SK-N-SH (cell line): ENCODE results near the gene RHBDF2. TPM values are rescaled to one million over a fixed set of nuclear protein-coding genes. Genes with fewer than 3 reads are reported as not detected.

Experiments used
- CTCF ChIA-PET: fragments of 300-600, 350-600 bp; formaldehyde crosslinking; extraction: SDS; loops from one replicate; lab custom pipeline; 2021; lab: Yijun Ruan, JAX
- POLR2A ChIA-PET: fragments of 350-600 bp; sonication (Branson Sonifier 250); formaldehyde crosslinking; extraction: SDS; loops from one replicate; lab custom pipeline; 2020; ENCODE audit warnings: antibody characterized with exemption, inconsistent platforms; lab: Yijun Ruan, JAX
- DNase-seq: peaks from one replicate; pipeline ENCODE4 v3.0.0; 2012
- H2AFZ ChIP-seq: fragments of 200-600 bp; sonication (generic); 2 replicates; pipeline ENCODE4 v1.8.1; 2016; ENCODE audit warnings: antibody characterized with exemption, mild to moderate bottlenecking, low read depth
- H3F3A ChIP-seq: fragments of 200-600 bp; sonication (generic); replicated peaks from 2 replicates; pipeline ENCODE3; 2016; ENCODE audit warnings: antibody characterized with exemption, mild to moderate bottlenecking; ENCODE audit not compliant: insufficient read depth
- H3K27ac ChIP-seq, 2 experiments: fragments of 200-500 bp in 1 of 2; fragments of 200-600 bp in 1 of 2; sonication (Bioruptor generic) in 1 of 2; sonication (generic), shearing (Covaris generic) in 1 of 2; 2 replicates each; pipeline versions ENCODE4 v1.5.1 to v1.6.1; 2014 to 2016; ENCODE audit warnings: low read depth in 2 of 2, inconsistent platforms in 1 of 2, low read length in 1 of 2, mild to moderate bottlenecking in 1 of 2, mixed read lengths in 1 of 2
- H3K27me3 ChIP-seq: fragments of 200-600 bp; sonication (generic), shearing (Covaris generic); 2 replicates; pipeline ENCODE4 v1.6.1; 2016; ENCODE audit warnings: mixed run types; ENCODE audit not compliant: insufficient read depth
- H3K36me3 ChIP-seq, 2 experiments: fragments of 200-500 bp in 1 of 2; fragments of 200-600 bp in 1 of 2; sonication (Bioruptor generic) in 1 of 2; sonication (generic) in 1 of 2; replicated peaks in 1 of 2; 2 replicates each; pipeline versions ENCODE3 to v1.5.1; 2014 to 2016; ENCODE audit warnings: low read length in 1 of 2, mild to moderate bottlenecking in 1 of 2; ENCODE audit not compliant: insufficient read depth in 2 of 2, control insufficient read depth in 1 of 2
- H3K4me1 ChIP-seq, 2 experiments: fragments of 200-500 bp in 1 of 2; fragments of 200-600 bp in 1 of 2; sonication (Bioruptor generic) in 1 of 2; sonication (generic), shearing (Covaris generic) in 1 of 2; 2 replicates each; pipeline versions ENCODE4 v1.5.1 to v1.6.1; 2014 to 2016; ENCODE audit warnings: low read depth in 1 of 2, low read length in 1 of 2, mixed run types in 1 of 2; ENCODE audit not compliant: insufficient read depth in 2 of 2, control insufficient read depth in 1 of 2
- H3K4me2 ChIP-seq: fragments of 200-600 bp; sonication (generic), shearing (Covaris generic); 2 replicates; pipeline ENCODE4 v1.6.1; 2017; ENCODE audit warnings: mixed run types
- H3K4me3 ChIP-seq, 2 experiments: fragments of 200-500 bp in 1 of 2; fragments of 200-600 bp in 1 of 2; sonication (Bioruptor generic) in 1 of 2; sonication (generic), shearing (Covaris generic) in 1 of 2; 2 replicates each; pipeline versions ENCODE4 v1.5.1 to v1.8.1; 2014 to 2016; ENCODE audit warnings: low read depth in 2 of 2, inconsistent platforms in 1 of 2, low read length in 1 of 2, mild to moderate bottlenecking in 1 of 2, mixed read lengths in 1 of 2, moderate library complexity in 1 of 2
- H3K79me2 ChIP-seq: fragments of 200-600 bp; sonication (generic); 2 replicates; pipeline ENCODE4 v1.8.1; 2017; ENCODE audit warnings: mild to moderate bottlenecking; ENCODE audit not compliant: insufficient read depth
- H3K9ac ChIP-seq: fragments of 200-600 bp; sonication (generic); 2 replicates; pipeline ENCODE4 v1.6.1; 2017; ENCODE audit warnings: mixed run types
- H3K9me2 ChIP-seq: fragments of 200-600 bp; sonication (generic); 2 replicates; pipeline ENCODE4 v1.6.1; 2017; ENCODE audit warnings: mixed run types
- H3K9me3 ChIP-seq: fragments of 200-600 bp; sonication (generic); 2 replicates; pipeline ENCODE4 v1.6.1; 2017; ENCODE audit warnings: mixed run types, mild to moderate bottlenecking, moderate library complexity
- H4K20me1 ChIP-seq: fragments of 200-600 bp; sonication (generic); 2 replicates; pipeline ENCODE4 v1.6.1; 2017; ENCODE audit warnings: mild to moderate bottlenecking, mixed run types; ENCODE audit not compliant: insufficient read depth
- CHD2 ChIP-seq: fragments of 150-350 bp; IDR thresholded peaks from 2 replicates; pipeline ENCODE4 v1.6.1; 2018; ENCODE audit warnings: low read length; ENCODE audit not compliant: partially characterized antibody
- CTCF ChIP-seq: fragments of 200-600 bp; sonication (generic); IDR thresholded peaks from 2 replicates; pipeline ENCODE4 v1.6.1; 2017; ENCODE audit warnings: antibody characterized with exemption, mild to moderate bottlenecking, moderate library complexity
- EZH2phosphoT487 ChIP-seq: fragments of 200-600 bp; sonication (generic); IDR thresholded peaks from 2 replicates; pipeline ENCODE4 v1.6.1; 2017; ENCODE audit warnings: low read depth, mixed run types, mild to moderate bottlenecking, antibody characterized with exemption, moderate library complexity, borderline replicate concordance
- GATA2 ChIP-seq: sonication (generic); formaldehyde crosslinking; IDR thresholded peaks from 2 replicates; pipeline ENCODE4 v1.5.0; 2020; ENCODE audit warnings: mild to moderate bottlenecking, missing genetic modification reagents
- JUND ChIP-seq: IDR thresholded peaks from 2 replicates; pipeline ENCODE4 v1.4.0; 2012
- MAX ChIP-seq: IDR thresholded peaks from 2 replicates; pipeline ENCODE4 v1.4.0; 2012; ENCODE audit warnings: low read depth
- PBX3 ChIP-seq: IDR thresholded peaks from 2 replicates; pipeline ENCODE4; 2012
- POLR2AphosphoS5 ChIP-seq: IDR thresholded peaks from 2 replicates; pipeline ENCODE4 v1.6.1; 2012; ENCODE audit warnings: low read depth, low read length
- RAD21 ChIP-seq: IDR thresholded peaks from 2 replicates; pipeline ENCODE4 v1.6.1; 2012; ENCODE audit warnings: mild to moderate bottlenecking, low read length
- RCOR1 ChIP-seq: fragments of 150-350 bp; IDR thresholded peaks from 2 replicates; pipeline ENCODE4 v1.6.1; 2017; ENCODE audit warnings: antibody characterized with exemption, low read length
- REST ChIP-seq: IDR thresholded peaks from 2 replicates; pipeline ENCODE4 v1.6.1; 2012; ENCODE audit warnings: mild to moderate bottlenecking, low read depth, low read length, moderate library complexity
- RFX5 ChIP-seq: IDR thresholded peaks from 2 replicates; pipeline ENCODE4 v1.6.1; 2012; ENCODE audit warnings: mild to moderate bottlenecking, improper control_type of control experiment, low read length
- TAF1 ChIP-seq: IDR thresholded peaks from 2 replicates; pipeline ENCODE4 v1.6.1; 2012; ENCODE audit warnings: low read depth, mild to moderate bottlenecking, low read length, moderate library complexity, borderline replicate concordance
- TCF12 ChIP-seq: IDR thresholded peaks from 2 replicates; pipeline ENCODE4 v1.4.0; 2012
- TEAD4 ChIP-seq: IDR thresholded peaks from 2 replicates; pipeline ENCODE4 v1.4.0; 2012; ENCODE audit warnings: mild to moderate bottlenecking, borderline replicate concordance; ENCODE audit not compliant: insufficient read depth
- ZBTB33 ChIP-seq: IDR thresholded peaks from 2 replicates; pipeline ENCODE4 v1.4.0; 2012; ENCODE audit warnings: low read depth, borderline replicate concordance
- WGBS: methylation state at CpG from one replicate; pipeline ENCODE4 v1.1.6; 2017; ENCODE audit warnings: low lambda C conversion rate; 5-methylcytosine and 5-hydroxymethylcytosine counted together
- polyA plus RNA-seq, 3 experiments: library from polyadenylated mRNA; depleted of rRNA; stranded (reverse); fragments of >200 nt; gene quantifications; 2 replicates each; pipeline ENCODE4 v1.2.3, GENCODE V29; 2012

RHBDF2 gene
- polyA plus RNA-seq, 1 of the 3 experiments (the other 2 are of a cell fraction): 16.1 TPM

GRCh38 chr17:76513306-76513692 is 12.1 kb upstream of the RHBDF2 start:
- Histone ChIP-seq H4K20me1 (no peaks in the 10 kb centered on the region), H3K9me2 (no peaks in the 10 kb centered on the region), H3K79me2 (no peaks in the 10 kb centered on the region), H3K4me2 (no peak overlapping the region)
- TF ChIP-seq GATA2 (CRISPR knock-in tag) (no peak), ZBTB33 (no peak), CHD2 (no peak), TCF12 (no peak), JUND (no peak), MAX (no peak), CTCF (no peak)
- TF ChIP-seq, all 33 proteins: peak for 0
- Histone ChIP-seq H3K36me3 (no peaks in the 10 kb centered on the region), H3K9ac (no peak overlapping the region), H3F3A (no peaks in the 10 kb centered on the region), H3K27me3 (peaks cover 17% of the 10 kb centered on the region; the same call in 1 of the 2 replicates), H3K27ac (no peak overlapping the region), H3K9me3 (no peaks in the 10 kb centered on the region), H3K4me3 (no peak overlapping the region), H2AFZ (no peak overlapping the region), H3K4me1 (peaks cover 0 to 6% of the 10 kb centered on the region in 2 experiments; a peak in 1 of 4 replicates)
- CTCF ChIA-PET: interaction anchor here (1.4 to 52.1 kb wide), 8 partner anchors 7 to 128 kb away, joined by 3 to 1687 read pairs (median 20); partner anchors contain the start of genes AANAT, CYGB, PRCD and RHBDF2
- no peak for DNase-seq
- WGBS: 78% methylated on average over 6 of the region's 6 CpGs
- POLR2A ChIA-PET: interaction anchor here (0.7 to 1.7 kb wide), 2 partner anchors 22 to 96 kb away, joined by 4 to 6 read pairs; no protein-coding TSS in a partner anchor

GRCh38 chr17:76512366-76513305 is 11.4 kb upstream of the RHBDF2 start:
- WGBS: 76% methylated on average over 19 of the region's 22 CpGs
- Histone ChIP-seq H3K9ac (no peak overlapping the region), H3K27me3 (peaks cover 17% of the 10 kb centered on the region; the same call in 1 of the 2 replicates), H3K4me1 (peaks cover 0 to 6% of the 10 kb centered on the region in 2 experiments; a peak in 1 of 4 replicates), H4K20me1 (no peaks in the 10 kb centered on the region), H3K4me3 (no peak overlapping the region), H3K79me2 (no peaks in the 10 kb centered on the region), H3K9me2 (no peaks in the 10 kb centered on the region), H2AFZ (no peak overlapping the region), H3K36me3 (no peaks in the 10 kb centered on the region), H3K27ac (no peak overlapping the region), H3K4me2 (no peak overlapping the region), H3K9me3 (no peaks in the 10 kb centered on the region), H3F3A (no peaks in the 10 kb centered on the region)
- no peak for DNase-seq
- ChIA-PET POLR2A (interaction anchor here (0.6 to 1.7 kb wide), 2 partner anchors 23 to 54 kb away, joined by 4 to 6 read pairs; no protein-coding TSS in a partner anchor), CTCF (interaction anchor here (0.9 to 52.1 kb wide), 13 partner anchors 8 to 233 kb away, joined by 3 to 1687 read pairs (median 12); partner anchors contain the start of genes AANAT, CYGB, PRCD and RHBDF2)
- TF ChIP-seq REST (no peak), POLR2AphosphoS5 (no peak), RFX5 (no peak), TEAD4 (no peak), RAD21 (no peak), JUND (no peak), RCOR1 (no peak), TAF1 (no peak), PBX3 (no peak), EZH2phosphoT487 (no peak), GATA2 (CRISPR knock-in tag) (no peak)
